NT2/D1 (cell line): ENCODE data around the gene TCERG1.
A peak's percentile ranks its signal among the peaks of the same experiment; 100 is the strongest.
"Not testable (repeated sequence)": the region's sequence is repeated elsewhere in the genome, so short reads cannot be mapped to it uniquely, and the experiment has no call there.

Source experiments
- DNase-seq: peaks from one replicate; pipeline ENCODE4 v3.0.0-alpha.2; 2011; ENCODE audit warnings: low read depth, low spot score
- H3K27me3 ChIP-seq: 2 replicates; pipeline ENCODE4 v1.6.0; 2011; ENCODE audit warnings: mild to moderate bottlenecking; ENCODE audit not compliant: insufficient read length, insufficient read depth
- H3K36me3 ChIP-seq: 2 replicates; pipeline ENCODE4 v1.6.1; 2011; ENCODE audit warnings: mild to moderate bottlenecking, low read length, mixed read lengths; ENCODE audit not compliant: insufficient read depth, insufficient read length
- H3K4me1 ChIP-seq: 2 replicates; pipeline ENCODE4 v1.5.1; 2011; ENCODE audit not compliant: insufficient read depth, insufficient read length
- H3K4me3 ChIP-seq: 2 replicates; pipeline ENCODE4 v1.5.1; 2011; ENCODE audit warnings: low read depth; ENCODE audit not compliant: insufficient read length
- H3K9ac ChIP-seq: 2 replicates; pipeline ENCODE4 v1.6.0; 2011; ENCODE audit warnings: low read depth; ENCODE audit not compliant: insufficient read length
- H3K9me3 ChIP-seq: 2 replicates; pipeline ENCODE4 v1.5.1; 2011; ENCODE audit warnings: mild to moderate bottlenecking, low read length; ENCODE audit not compliant: insufficient read depth
- SUZ12 ChIP-seq: IDR thresholded peaks from 2 replicates; pipeline ENCODE4 v1.6.1; 2011; ENCODE audit not compliant: insufficient read length, insufficient read depth; ENCODE audit errors: extremely low read depth
- YY1 ChIP-seq: IDR thresholded peaks from 2 replicates; pipeline ENCODE4 v1.6.1; 2011; ENCODE audit not compliant: insufficient read length, insufficient read depth
- ZNF274 ChIP-seq: IDR thresholded peaks from 2 replicates; pipeline ENCODE4 v1.6.1; 2011; ENCODE audit warnings: mild to moderate bottlenecking, low read depth, low read length

Gene TCERG1

DNA sequence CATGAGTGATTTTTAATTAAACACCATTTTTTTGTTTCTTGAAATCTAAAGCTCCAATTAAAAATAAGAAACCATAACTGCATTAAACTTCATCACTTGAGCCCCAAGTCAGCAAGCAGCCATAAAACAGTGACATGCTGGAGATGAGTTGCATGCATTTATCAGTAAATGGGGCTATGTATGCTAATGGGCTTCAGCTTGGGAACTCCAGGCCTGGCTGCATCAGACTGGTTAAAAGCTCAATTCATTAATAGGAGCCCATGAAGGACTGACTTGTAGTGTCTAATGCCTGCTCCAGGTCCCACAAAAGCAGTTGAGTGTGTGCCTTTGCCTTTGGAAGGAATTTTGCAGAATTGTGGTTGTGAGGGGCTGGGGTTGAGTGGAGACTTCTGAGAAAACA lies 102.5 kb downstream of the TCERG1 start:
- H3K4me3 ChIP-seq = no peak overlapping the region
- no peaks in the 10 kb centered on the region for H3K27me3 ChIP-seq
- TF ChIP-seq YY1 (no peak), SUZ12 (no peak), ZNF274 (no peak)

DNA sequence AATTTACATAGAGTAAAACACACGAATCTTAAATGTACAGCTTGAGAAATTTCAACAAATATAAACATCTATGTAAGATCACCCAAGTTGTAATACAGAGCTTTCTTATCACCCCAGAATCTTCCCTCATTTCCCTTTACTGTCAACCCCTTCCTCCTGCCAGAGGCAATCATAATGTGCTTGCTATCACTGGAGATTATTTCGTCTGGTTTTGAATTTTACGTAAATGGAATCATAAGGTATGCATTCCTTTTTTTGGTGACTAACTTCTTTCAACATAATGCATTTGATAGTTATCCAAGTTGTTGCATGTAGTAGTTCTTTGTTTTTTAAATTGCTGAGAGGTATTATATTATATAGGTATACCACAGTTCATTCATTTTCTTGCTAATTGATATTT lies 106.3 kb downstream of the TCERG1 start:
- H3K4me1 ChIP-seq = no peaks in the 10 kb centered on the region

More for the DNA sequence above, 102.5 kb downstream of the TCERG1 start:
- H3K4me1 ChIP-seq = no peaks in the 10 kb centered on the region
- no peaks in the 10 kb centered on the region for H3K36me3 ChIP-seq
- no peak for DNase-seq
- H3K9me3 ChIP-seq = no peaks in the 10 kb centered on the region
- no peak overlapping the region for H3K9ac ChIP-seq

DNA sequence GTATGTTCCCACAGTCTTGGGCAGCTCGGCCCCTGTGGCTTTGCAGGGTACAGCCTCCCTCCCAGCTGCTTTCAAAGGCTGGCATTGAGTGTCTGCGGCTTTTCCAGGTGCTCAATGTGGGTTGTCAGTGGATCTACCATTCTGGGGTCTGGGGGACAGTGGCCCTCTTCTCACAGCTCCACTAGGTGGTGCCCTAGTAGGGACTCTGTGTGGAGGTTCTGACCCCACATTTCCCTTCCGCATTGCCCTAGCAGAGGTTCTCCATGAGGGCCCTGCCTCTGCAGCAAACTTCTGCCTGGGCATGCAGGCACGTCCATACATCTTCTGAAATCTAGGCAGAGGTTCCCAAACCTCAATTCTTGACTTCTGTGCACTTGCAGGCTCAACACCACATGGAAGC lies 109.8 kb downstream of the TCERG1 start:
- not testable (repeated sequence) for H3K36me3 ChIP-seq, H3K4me3 ChIP-seq, DNase-seq, H3K4me1 ChIP-seq, H3K27me3 ChIP-seq, H3K9me3 ChIP-seq, H3K9ac ChIP-seq

More for the DNA sequence above, 106.3 kb downstream of the TCERG1 start:
- no peak for TF ChIP-seq ZNF274
- Histone ChIP-seq H3K4me3 (no peak overlapping the region), H3K9me3 (peaks cover 7% of the 10 kb centered on the region; the same call in 1 of the 2 replicates), H3K36me3 (no peaks in the 10 kb centered on the region), H3K9ac (no peak overlapping the region), H3K27me3 (no peaks in the 10 kb centered on the region)
- no peak for DNase-seq

DNA sequence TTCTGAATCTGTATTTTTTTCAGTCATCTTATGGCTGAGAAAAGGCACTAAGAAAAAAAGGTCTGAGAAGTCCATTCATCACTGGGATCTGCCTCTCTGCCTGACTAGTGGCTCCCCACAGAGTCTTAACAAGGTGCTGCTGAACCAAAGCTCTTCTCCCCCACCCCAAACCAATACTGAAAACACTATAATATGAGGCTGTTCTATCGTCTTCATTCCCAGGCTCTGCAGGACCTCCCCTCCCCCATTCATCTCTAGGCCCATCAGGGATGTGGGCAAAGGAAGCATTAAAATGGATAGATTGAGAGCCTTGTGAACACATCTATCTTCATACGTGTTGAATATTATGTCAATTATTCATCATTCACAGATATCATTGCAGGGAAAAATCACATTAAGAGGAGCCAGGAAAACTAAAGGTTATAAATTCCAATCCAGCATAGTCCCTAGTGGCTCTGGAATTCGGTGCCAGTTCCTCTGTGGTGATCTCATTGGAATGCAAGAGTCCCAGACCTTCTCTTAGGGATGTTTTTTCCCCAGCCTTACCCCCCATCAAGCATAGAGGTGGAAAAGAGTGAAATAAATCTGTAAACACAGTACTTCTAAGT lies 113.2 kb downstream of the TCERG1 start:
- Histone ChIP-seq H3K9me3 (peaks cover 7% of the 10 kb centered on the region; the same call in 1 of the 2 replicates), H3K4me1 (peaks cover 4% of the 10 kb centered on the region), H3K27me3 (no peaks in the 10 kb centered on the region), H3K4me3 (no peak overlapping the region), H3K9ac (no peak overlapping the region), H3K36me3 (no peaks in the 10 kb centered on the region)
- peak; percentile 52 for DNase-seq
- TF ChIP-seq YY1 (no peak), SUZ12 (no peak), ZNF274 (no peak)
